OCI-LY7 (cell line): ENCODE data around the gene RBM33.

Experiments
- CTCF ChIP-seq: fragments of 200-600 bp; sonication (generic); conservative IDR thresholded peaks from 2 replicates; pipeline ENCODE4 v1.5.1; 2014; ENCODE audit warnings: mild to moderate bottlenecking, antibody characterized with exemption, low read length, moderate library complexity, mixed read lengths
- EZH2phosphoT487 ChIP-seq: fragments of 200-600 bp; sonication (generic); IDR thresholded peaks from 2 replicates; pipeline ENCODE4 v1.6.1; 2018; ENCODE audit warnings: low read depth, borderline replicate concordance, mild to moderate bottlenecking, mixed run types, antibody characterized with exemption, low read length, moderate library complexity, mixed read lengths

DNA sequence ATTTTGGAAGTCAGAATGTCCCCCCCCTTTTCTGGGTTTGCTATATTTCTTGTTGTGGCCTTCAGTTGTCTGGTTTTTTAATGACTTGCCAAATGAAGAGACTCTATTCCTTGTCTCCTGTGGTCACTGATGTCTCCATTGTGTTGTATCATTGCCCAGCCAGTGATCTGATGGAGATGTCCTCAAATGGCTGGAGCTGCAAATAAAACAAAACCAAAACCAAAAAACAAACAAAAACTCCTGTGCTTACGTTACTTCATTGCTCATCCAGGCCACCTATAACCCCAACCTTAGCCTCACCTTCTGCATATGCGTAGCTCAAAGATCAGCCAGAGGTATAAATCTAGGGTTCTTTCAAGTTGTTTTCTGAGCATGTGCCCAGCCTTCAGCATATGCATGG lies 5.1 kb downstream of the RBM33 start:
- TF ChIP-seq CTCF (no peak), EZH2phosphoT487 (no peak)
